VCaP (cell line): ENCODE results near the gene FARSB.
"Not testable (repeated sequence)": the region's sequence is repeated elsewhere in the genome, so short reads cannot be mapped to it uniquely, and the experiment has no call there.

Source experiments
- H3K27ac ChIP-seq: fragments of 450-650 bp; 2 replicates; pipeline ENCODE4 v1.5.1; 2017
- CTCF ChIP-seq: fragments of 450-650 bp; conservative IDR thresholded peaks from 2 replicates; pipeline ENCODE4 v1.5.1; 2017; ENCODE audit warnings: mild to moderate bottlenecking, moderate library complexity

Gene FARSB

GRCh38 chr2:222655787-222656525 is at the start of gene FARSB:
Gene FARSB, minus strand, starts transcription at chr2:222656092. Its CDS starts 19 bp downstream, at chr2:222656073.
- peak within 1 kb of the TSS; percentile 98 for H3K27ac ChIP-seq
- TF ChIP-seq CTCF = no peak

GRCh38 chr2:222703886-222704285 is 48.0 kb upstream of the FARSB start:
- H3K27ac ChIP-seq = peak overlapping the region; percentile 49
- TF ChIP-seq CTCF = no peak

GRCh38 chr2:222703091-222703490 is 47.2 kb upstream of the FARSB start:
- no peak for TF ChIP-seq CTCF
- peak overlapping the region; percentile 49 for H3K27ac ChIP-seq

- H3K27ac ChIP-seq = no peak overlapping the region
- no peak for TF ChIP-seq CTCF
Observed at GRCh38 chr2:222701721-222702131, 45.8 kb upstream of the FARSB start.

GRCh38 chr2:222701233-222701632 is 45.3 kb upstream of the FARSB start:
- no peak overlapping the region for H3K27ac ChIP-seq
- no peak for TF ChIP-seq CTCF

GRCh38 chr2:222698276-222698675 is 42.4 kb upstream of the FARSB start:
- H3K27ac ChIP-seq = no peak overlapping the region
- no peak for TF ChIP-seq CTCF

GRCh38 chr2:222693837-222694236 is 37.9 kb upstream of the FARSB start:
- H3K27ac ChIP-seq = no peak overlapping the region
- TF ChIP-seq CTCF = peak; percentile 61

GRCh38 chr2:222693413-222693812 is 37.5 kb upstream of the FARSB start:
- H3K27ac ChIP-seq = not testable (repeated sequence)
